GM19043 (cell line): ENCODE data around the gene PPP1R14B.

Experiments
- ATAC-seq: cut with Tn5 transposase; IDR thresholded peaks from one replicate; pipeline ENCODE4 v1.9.1; 2021; ENCODE audit warnings: low read depth; ENCODE audit not compliant: unreplicated experiment

PPP1R14B gene

GRCh38 chr11:64218628-64219353 lies 28.0 kb downstream of the PPP1R14B start:
- ATAC-seq = no peak

- ATAC-seq = no peak
Measured at GRCh38 chr11:64216879-64217278, 29.9 kb downstream of the PPP1R14B start.

- ATAC-seq = no peak
Measured at GRCh38 chr11:64211181-64211872, 35.4 kb downstream of the PPP1R14B start.

- ATAC-seq = no peak
Measured at GRCh38 chr11:64210301-64211020, 36.3 kb downstream of the PPP1R14B start.

- no peak for ATAC-seq
Measured at GRCh38 chr11:64209563-64209843, 37.2 kb downstream of the PPP1R14B start.

- no peak for ATAC-seq
Measured at GRCh38 chr11:64208796-64209562, 37.8 kb downstream of the PPP1R14B start.

GRCh38 chr11:64208086-64208795 lies 38.5 kb downstream of the PPP1R14B start:
- no peak for ATAC-seq

GRCh38 chr11:64207256-64208085 lies 39.3 kb downstream of the PPP1R14B start:
- ATAC-seq = peak; percentile 52

GRCh38 chr11:64206457-64207255 lies 40.1 kb downstream of the PPP1R14B start, which contains the start of gene FERMT3:
Gene FERMT3 (plus strand): TSS chr11:64206721. CDS start chr11:64207365, 644 bp downstream.
- peak; percentile 44 for ATAC-seq

- no peak for ATAC-seq
Measured at GRCh38 chr11:64204464-64204989, 42.2 kb downstream of the PPP1R14B start.

- ATAC-seq = no peak
Measured at GRCh38 chr11:64204080-64204440, 42.7 kb downstream of the PPP1R14B start.

- no peak for ATAC-seq
Measured at GRCh38 chr11:64203421-64204079, 43.2 kb downstream of the PPP1R14B start.

- no peak for ATAC-seq
Measured at GRCh38 chr11:64202992-64203391, 43.8 kb downstream of the PPP1R14B start.

GRCh38 chr11:64201543-64201942 lies 45.2 kb downstream of the PPP1R14B start:
- ATAC-seq = no peak

- no peak for ATAC-seq
Measured at GRCh38 chr11:64198511-64198910, 48.2 kb downstream of the PPP1R14B start.

- ATAC-seq = no peak
Measured at GRCh38 chr11:64196626-64197025, 50.1 kb downstream of the PPP1R14B start.
